DMS 273 treated with DMSO at 0.1 percent for 48 hours (cell line): Measurements from ENCODE around the gene GPR52.
"Not testable (repeated sequence)": the region's sequence is repeated elsewhere in the genome, so short reads cannot be mapped to it uniquely, and the experiment has no call there.

Experiments
- DNase-seq: peaks from one replicate; lab custom pipeline; 2025; lab: John Stamatoyannopoulos, UW

GPR52 gene

GRCh38 chr1:174447866-174448530, at the start of gene GPR52:
GPR52 (plus strand) TSS chr1:174447964; CDS start chr1:174448112, 148 bp downstream.
- no peak for DNase-seq

DNA sequence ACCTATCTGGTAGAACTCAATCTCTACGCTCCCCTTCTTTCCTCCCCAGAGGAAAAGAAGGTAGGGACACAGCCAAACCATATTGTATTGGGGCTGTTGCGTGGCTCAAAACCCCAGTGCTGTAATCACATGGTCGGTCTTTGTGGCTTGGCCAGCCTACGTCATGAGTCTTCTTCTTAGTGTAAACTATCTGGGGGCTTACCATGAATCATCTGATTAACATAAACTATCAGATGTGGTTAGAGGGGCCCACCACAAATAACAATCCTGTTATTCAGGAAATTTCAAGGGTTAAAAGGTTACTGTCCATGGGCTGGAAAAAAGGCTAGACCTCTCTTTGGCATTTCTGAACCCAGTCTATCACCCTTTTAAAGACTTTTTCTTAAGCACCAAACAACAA, 49.5 kb upstream of the GPR52 start:
- DNase-seq = no peak

DNA sequence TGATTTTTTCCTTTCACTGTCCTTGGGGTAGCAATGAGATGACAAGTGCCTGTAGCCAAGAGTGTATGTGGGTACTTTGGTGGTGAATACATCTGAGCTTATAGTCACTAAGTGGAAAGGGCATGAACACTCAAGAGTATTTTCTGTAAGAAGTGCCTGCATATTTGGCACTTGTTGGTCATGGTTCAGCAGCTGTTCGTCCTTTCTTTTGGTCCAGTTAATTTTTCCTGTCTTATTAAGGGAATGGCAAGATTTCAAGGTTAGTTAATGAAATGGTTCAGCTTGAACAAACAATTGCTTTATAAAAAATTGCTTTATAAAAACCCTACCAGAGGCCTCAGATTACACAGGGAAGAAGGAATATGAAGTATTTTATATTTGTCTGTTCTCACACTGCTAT, 48.6 kb upstream of the GPR52 start:
- DNase-seq = no peak

GRCh38 chr1:174401075-174401474, 46.7 kb upstream of the GPR52 start:
- no peak for DNase-seq

GRCh38 chr1:174405219-174405618, 42.5 kb upstream of the GPR52 start:
- DNase-seq = no peak

DNA sequence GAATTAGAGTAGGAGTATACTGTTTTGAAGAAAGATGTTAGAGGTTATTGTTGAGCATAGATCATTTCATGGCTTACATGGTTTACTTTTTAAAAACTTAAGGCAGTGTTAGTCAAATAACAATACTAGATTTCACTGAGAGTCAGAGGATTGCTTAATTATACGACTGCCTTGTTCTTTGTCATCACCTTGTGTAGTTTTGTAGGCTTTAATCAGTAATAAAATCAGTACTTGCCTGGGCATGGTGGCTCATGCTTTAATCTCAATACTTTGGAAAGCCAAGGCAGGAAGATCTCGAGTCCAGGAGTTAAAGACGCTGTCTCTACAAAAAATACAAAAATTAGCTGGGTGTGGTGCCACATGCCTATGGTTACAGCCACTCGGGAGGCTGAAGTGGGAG, 41.3 kb upstream of the GPR52 start:
- no peak for DNase-seq

- no peak for DNase-seq
Observed at GRCh38 chr1:174407665-174408064, 40.1 kb upstream of the GPR52 start.

- no peak for DNase-seq
Observed at GRCh38 chr1:174408146-174408545, 39.6 kb upstream of the GPR52 start.

- not testable (repeated sequence) for DNase-seq
Observed at GRCh38 chr1:174409801-174410200, 38.0 kb upstream of the GPR52 start.

- no peak for DNase-seq
Observed at GRCh38 chr1:174413632-174414031, 34.1 kb upstream of the GPR52 start.

- DNase-seq = no peak
Observed at GRCh38 chr1:174414203-174414602, 33.6 kb upstream of the GPR52 start.

GRCh38 chr1:174415506-174415905, 32.3 kb upstream of the GPR52 start:
- DNase-seq = no peak

DNA sequence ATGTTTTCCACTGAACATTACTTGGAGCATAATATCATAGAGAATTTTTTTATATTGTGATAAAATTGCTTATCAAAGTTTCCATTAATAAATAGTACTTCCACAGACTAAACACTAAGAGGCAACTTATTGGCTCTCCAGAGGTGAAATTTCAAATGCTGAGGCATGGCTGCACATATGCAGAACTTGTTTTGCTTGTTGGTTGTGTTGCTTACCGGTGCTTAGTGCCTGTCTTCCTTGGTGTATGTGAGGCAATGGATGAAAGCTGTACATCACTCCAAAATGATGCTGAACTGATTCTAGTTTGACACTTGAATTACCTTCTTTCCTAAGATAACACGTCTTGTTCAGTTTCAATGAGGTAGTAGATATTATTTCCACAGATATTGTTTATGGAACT, 29.8 kb upstream of the GPR52 start:
- no peak for DNase-seq

GRCh38 chr1:174425121-174425520, 22.6 kb upstream of the GPR52 start:
- DNase-seq = no peak

DNA sequence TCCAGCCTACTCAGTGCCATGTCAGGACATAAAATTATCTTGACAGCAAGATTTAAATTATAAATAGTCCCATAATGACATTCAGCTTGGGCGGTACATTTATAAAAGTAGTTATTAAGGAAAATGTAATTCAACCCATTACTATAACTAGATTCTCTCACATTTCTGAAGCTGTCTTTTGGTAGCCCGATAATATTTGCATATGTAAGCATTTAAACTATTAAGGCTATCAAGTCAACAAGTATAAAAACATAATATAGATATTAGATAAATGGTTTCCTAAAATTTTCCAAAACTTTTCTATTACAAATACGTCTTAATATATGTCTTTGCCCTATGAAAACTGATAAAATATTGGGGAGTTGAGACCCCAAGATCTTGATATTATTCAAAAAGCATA, 21.6 kb upstream of the GPR52 start:
- DNase-seq = no peak

GRCh38 chr1:174428033-174428432, 19.7 kb upstream of the GPR52 start:
- DNase-seq = no peak

GRCh38 chr1:174428739-174429138, 19.0 kb upstream of the GPR52 start:
- DNase-seq = no peak

- no peak for DNase-seq
Observed at GRCh38 chr1:174433451-174433850, 14.3 kb upstream of the GPR52 start.

GRCh38 chr1:174445351-174445750, 2.4 kb upstream of the GPR52 start:
- DNase-seq = no peak

DNA sequence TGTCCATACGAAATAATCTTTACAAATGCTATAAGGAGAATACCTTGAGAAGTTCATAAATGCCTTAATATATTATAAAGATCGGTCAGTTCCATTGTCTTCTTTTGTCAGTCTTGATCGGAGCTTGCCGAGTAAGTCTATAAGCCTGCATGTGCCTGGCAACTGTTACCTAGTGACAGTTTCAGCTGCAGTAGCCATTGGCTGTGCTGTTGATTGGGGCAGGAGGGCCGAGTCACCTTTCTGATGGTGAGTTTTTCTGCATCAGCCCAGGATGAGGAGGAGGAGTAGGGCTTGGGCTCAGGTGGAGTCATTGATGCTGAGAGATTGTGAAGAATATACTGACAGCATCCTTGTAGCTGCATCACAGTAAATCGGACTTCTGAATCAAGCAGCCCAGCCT, 1.9 kb upstream of the GPR52 start:
- no peak for DNase-seq

- DNase-seq = no peak
Observed at GRCh38 chr1:174448531-174448883, 743 bp downstream of the GPR52 start.

DNA sequence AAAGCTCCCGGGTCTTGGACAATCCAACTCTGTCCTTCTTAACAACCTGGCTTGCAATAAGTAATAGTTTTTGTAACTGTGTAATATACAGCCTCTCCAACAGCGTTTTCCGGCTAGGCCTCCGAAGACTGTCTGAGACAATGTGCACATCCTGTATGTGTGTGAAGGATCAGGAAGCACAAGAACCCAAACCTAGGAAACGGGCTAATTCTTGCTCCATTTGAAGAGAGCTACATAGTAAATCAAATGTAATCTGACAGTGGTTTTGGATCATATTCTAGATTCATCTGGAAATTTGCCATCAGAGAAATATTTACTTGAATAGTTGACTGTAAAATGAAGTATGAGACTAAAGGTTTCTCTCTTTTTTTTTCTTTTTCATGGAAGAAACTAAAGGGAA, 1.2 kb downstream of the GPR52 start:
- no peak for DNase-seq

- DNase-seq = no peak
Observed at GRCh38 chr1:174451408-174451807, 3.6 kb downstream of the GPR52 start.

GRCh38 chr1:174465855-174466254, 18.1 kb downstream of the GPR52 start:
- no peak for DNase-seq

DNA sequence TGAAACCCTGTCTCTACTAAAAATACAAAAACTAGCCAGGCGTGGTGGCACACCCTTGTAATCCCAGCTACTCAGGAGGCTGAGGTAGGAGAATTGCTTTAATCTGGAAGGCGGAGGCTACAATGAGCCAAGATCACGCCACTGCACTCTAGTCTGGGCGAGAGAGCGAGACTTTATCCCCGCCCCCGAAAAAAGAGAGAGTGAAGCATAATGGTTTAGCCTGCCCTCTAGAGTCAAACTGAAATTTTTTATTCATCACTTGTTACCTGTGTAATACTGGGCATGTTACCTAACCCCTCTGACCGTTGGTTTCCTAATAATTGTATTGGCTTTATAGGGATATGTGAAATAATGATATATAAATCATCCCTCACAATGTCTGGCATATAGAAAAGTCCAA, 18.8 kb downstream of the GPR52 start:
- DNase-seq = no peak
